Neural progenitor cell (in vitro differentiated cells): Measurements from ENCODE around the gene KIFC3. TPM values are rescaled to one million over a fixed set of nuclear protein-coding genes. Genes with fewer than 3 reads are reported as not detected.

Source experiments
- DNase-seq: peaks from one replicate; pipeline ENCODE4 v3.0.0-alpha.2; 2016; ENCODE audit warnings: low spot score
- H2AFZ ChIP-seq: fragments of 200-600 bp; sonication (generic); replicated peaks from 2 replicates; pipeline ENCODE4 v1.6.1; 2016; ENCODE audit warnings: antibody characterized with exemption
- H3F3A ChIP-seq: fragments of 200-600 bp; sonication (generic); 2 replicates; pipeline ENCODE4 v1.6.1; 2016; ENCODE audit warnings: antibody characterized with exemption, low read depth
- H3K27ac ChIP-seq: fragments of 200-600 bp; sonication (generic); 2 replicates; pipeline ENCODE4 v1.5.1; 2016; ENCODE audit warnings: mild to moderate bottlenecking
- H3K27me3 ChIP-seq: fragments of 200-600 bp; sonication (generic); 2 replicates; pipeline ENCODE4 v1.6.1; 2016; ENCODE audit warnings: mild to moderate bottlenecking, moderate library complexity
- H3K36me3 ChIP-seq: fragments of 200-600 bp; sonication (generic); 2 replicates; pipeline ENCODE4 v1.5.1; 2016
- H3K4me1 ChIP-seq: fragments of 200-600 bp; sonication (generic); 2 replicates; pipeline ENCODE4 v1.6.1; 2016; ENCODE audit warnings: mixed run types
- H3K4me2 ChIP-seq: fragments of 200-600 bp; sonication (generic); 2 replicates; pipeline ENCODE4 v1.6.1; 2016
- H3K4me3 ChIP-seq: fragments of 200-600 bp; sonication (generic); 2 replicates; pipeline ENCODE4 v1.5.1; 2016
- H3K79me2 ChIP-seq: fragments of 200-600 bp; sonication (generic); 2 replicates; pipeline ENCODE4 v1.6.1; 2016; ENCODE audit warnings: low read depth
- H3K9ac ChIP-seq: fragments of 200-600 bp; sonication (generic); 2 replicates; pipeline ENCODE4 v1.6.1; 2016
- H3K9me3 ChIP-seq: fragments of 200-600 bp; sonication (generic); 2 replicates; pipeline ENCODE4 v1.5.1; 2016; ENCODE audit warnings: low read depth
- H4K20me1 ChIP-seq: fragments of 200-600 bp; sonication (generic); 2 replicates; pipeline ENCODE4 v1.6.1; 2016; ENCODE audit warnings: low read depth
- H3K27ac Mint-ChIP-seq: 3 replicates; pipeline ENCODE4 v1.8.0; 2021; ENCODE audit warnings: mixed read lengths
- H3K27me3 Mint-ChIP-seq: 2 replicates; pipeline ENCODE4 v1.8.0; 2022; ENCODE audit warnings: low read depth, mild to moderate bottlenecking, inconsistent platforms, moderate library complexity, mixed read lengths; ENCODE audit not compliant: insufficient read depth
- H3K36me3 Mint-ChIP-seq: 3 replicates; pipeline ENCODE4 v1.8.0; 2021; ENCODE audit warnings: mixed read lengths
- H3K4me1 Mint-ChIP-seq: 3 replicates; pipeline ENCODE4 v1.8.0; 2021; ENCODE audit warnings: mixed read lengths
- H3K4me3 Mint-ChIP-seq: 3 replicates; pipeline ENCODE4 v1.8.0; 2021; ENCODE audit warnings: mild to moderate bottlenecking, moderate library complexity, mixed read lengths
- H3K9me3 Mint-ChIP-seq: 3 replicates; pipeline ENCODE4 v1.8.0; 2020; ENCODE audit warnings: mixed read lengths
- CTCF ChIP-seq: fragments of 200-600 bp; sonication (generic); IDR thresholded peaks from 2 replicates; pipeline ENCODE4 v1.5.1; 2017; ENCODE audit warnings: antibody characterized with exemption, mild to moderate bottlenecking
- EZH2 ChIP-seq: fragments of 200-600 bp; sonication (generic); IDR thresholded peaks from 2 replicates; pipeline ENCODE4 v1.6.1; 2017; ENCODE audit warnings: antibody characterized with exemption, mild to moderate bottlenecking, moderate library complexity
- EZH2phosphoT487 ChIP-seq: fragments of 200-600 bp; sonication (generic); IDR thresholded peaks from 2 replicates; pipeline ENCODE4 v1.6.1; 2017; ENCODE audit warnings: antibody characterized with exemption
- total RNA-seq: library from RNA; depleted of rRNA; stranded (reverse); fragments of >200 nt; gene quantifications from 2 replicates; pipeline ENCODE4 v1.2.3, GENCODE V29; 2015; ENCODE audit warnings: low replicate concordance

KIFC3 gene
- total RNA-seq, 1 donor from 2014 or later, result 0.28 TPM

GRCh38 chr16:57723170-57723569 is 79.1 kb downstream of the KIFC3 start:
- H3K27ac ChIP-seq, result no peak overlapping the region
- no peaks in the 10 kb centered on the region for H3F3A ChIP-seq
- TF ChIP-seq EZH2phosphoT487 (no peak), CTCF (peak; percentile 51)
- H3K27me3 ChIP-seq, result no peaks in the 10 kb centered on the region
- no peak overlapping the region for H3K4me3 Mint-ChIP-seq
- H3K27me3 Mint-ChIP-seq, result peaks cover 9% of the 10 kb centered on the region
- no peaks in the 10 kb centered on the region for H3K4me1 ChIP-seq
- H3K9ac ChIP-seq, result no peak overlapping the region
- no peaks in the 10 kb centered on the region for H4K20me1 ChIP-seq
- no peak overlapping the region for H3K4me2 ChIP-seq
- H3K36me3 Mint-ChIP-seq, result no peaks in the 10 kb centered on the region
- H2AFZ ChIP-seq, result no peak overlapping the region
- no peaks in the 10 kb centered on the region for H3K9me3 Mint-ChIP-seq
- peaks cover 4% of the 10 kb centered on the region for H3K4me1 Mint-ChIP-seq
- H3K9me3 ChIP-seq, result no peaks in the 10 kb centered on the region
- peak; percentile 44 for DNase-seq
- no peaks in the 10 kb centered on the region for H3K79me2 ChIP-seq
- no peak overlapping the region for H3K27ac Mint-ChIP-seq
- H3K36me3 ChIP-seq, result no peaks in the 10 kb centered on the region
- no peak overlapping the region for H3K4me3 ChIP-seq

GRCh38 chr16:57722651-57723050 is 79.6 kb downstream of the KIFC3 start:
- no peaks in the 10 kb centered on the region for H3F3A ChIP-seq
- H4K20me1 ChIP-seq, result no peaks in the 10 kb centered on the region
- no peaks in the 10 kb centered on the region for H3K79me2 ChIP-seq
- H3K4me1 Mint-ChIP-seq, result peaks cover 4% of the 10 kb centered on the region
- H3K36me3 ChIP-seq, result no peaks in the 10 kb centered on the region
- H3K4me2 ChIP-seq, result no peak overlapping the region
- H3K27me3 ChIP-seq, result no peaks in the 10 kb centered on the region
- DNase-seq, result no peak
- no peaks in the 10 kb centered on the region for H3K36me3 Mint-ChIP-seq
- peak overlapping the region; percentile 15 for H2AFZ ChIP-seq
- no peaks in the 10 kb centered on the region for H3K4me1 ChIP-seq
- H3K4me3 Mint-ChIP-seq, result no peak overlapping the region
- TF ChIP-seq EZH2phosphoT487, result no peak
- TF ChIP-seq EZH2, result no peak
- no peak for TF ChIP-seq CTCF
- H3K27me3 Mint-ChIP-seq, result peaks cover 9% of the 10 kb centered on the region
- H3K27ac Mint-ChIP-seq, result no peak overlapping the region
- H3K9me3 ChIP-seq, result no peaks in the 10 kb centered on the region
- H3K9me3 Mint-ChIP-seq, result no peaks in the 10 kb centered on the region
- H3K9ac ChIP-seq, result no peak overlapping the region
- H3K27ac ChIP-seq, result no peak overlapping the region
- H3K4me3 ChIP-seq, result no peak overlapping the region

- no peak overlapping the region for H3K27ac Mint-ChIP-seq
- Histone ChIP-seq H3K27ac (no peak overlapping the region), H2AFZ (peak overlapping the region; percentile 15), H3K27me3 (no peaks in the 10 kb centered on the region), H3K79me2 (no peaks in the 10 kb centered on the region), H3F3A (no peaks in the 10 kb centered on the region), H3K36me3 (no peaks in the 10 kb centered on the region), H3K9ac (no peak overlapping the region), H4K20me1 (no peaks in the 10 kb centered on the region), H3K4me1 (no peaks in the 10 kb centered on the region), H3K9me3 (no peaks in the 10 kb centered on the region), H3K4me3 (no peak overlapping the region), H3K4me2 (no peak overlapping the region)
- TF ChIP-seq CTCF (no peak), EZH2 (no peak), EZH2phosphoT487 (no peak)
- no peak overlapping the region for H3K4me3 Mint-ChIP-seq
- no peak for DNase-seq
- no peaks in the 10 kb centered on the region for H3K36me3 Mint-ChIP-seq
- H3K9me3 Mint-ChIP-seq, result no peaks in the 10 kb centered on the region
- peaks cover 4% of the 10 kb centered on the region for H3K4me1 Mint-ChIP-seq
- peaks cover 9% of the 10 kb centered on the region for H3K27me3 Mint-ChIP-seq
Measured at GRCh38 chr16:57722210-57722499, 80.1 kb downstream of the KIFC3 start.
